ENCODE results near the gene GCKR. TPM values are rescaled to one million over a fixed set of nuclear protein-coding genes. Genes with fewer than 3 reads are reported as not detected.

GCKR gene
- total RNA-seq, 1 experiment from 2014 or later: 0.11 TPM

DNA sequence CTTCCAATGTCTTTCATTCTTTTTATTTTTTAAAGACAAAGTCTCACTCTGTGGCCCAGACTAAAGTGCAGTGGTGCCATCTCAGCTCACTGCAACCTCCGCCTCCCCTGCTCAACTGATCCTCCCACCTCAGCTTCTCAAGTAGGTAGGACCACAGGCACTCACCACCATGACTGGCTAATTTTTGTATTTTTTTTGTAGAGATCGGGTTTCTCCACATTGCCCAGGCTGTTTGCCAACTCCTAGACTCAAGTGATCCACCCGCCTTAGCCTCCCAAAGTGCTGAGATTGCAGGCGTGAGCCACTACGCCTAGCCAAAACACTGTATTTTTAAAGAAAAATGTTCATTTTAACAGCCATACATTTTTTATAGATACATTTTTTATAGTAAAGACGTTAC lies 12.7 kb downstream of the GCKR start:
- no peak overlapping the region for H3T11ph ChIP-seq (ENCODE audit: low read length)
- H3K4me2 ChIP-seq (ENCODE audit: insufficient read depth, insufficient read length, low read length): no peak overlapping the region
- no peak overlapping the region for H3K4me3 Mint-ChIP-seq
- H3K23me2 ChIP-seq (ENCODE audit: insufficient read length, low read depth, low read length, poor library complexity, severe bottlenecking): no peaks in the 10 kb centered on the region
- no peaks in the 10 kb centered on the region for H3K9me3 ChIP-seq (ENCODE audit: control insufficient read depth, low read depth, low read length)
- H3K4ac ChIP-seq (ENCODE audit: low read depth, low read length): no peak overlapping the region
- no peak overlapping the region for H3K23ac ChIP-seq (ENCODE audit: insufficient read length, low read depth, low read length)
- no peak overlapping the region for H3K14ac ChIP-seq (ENCODE audit: insufficient read depth, low read length)
- no peaks in the 10 kb centered on the region for H3K79me2 ChIP-seq (ENCODE audit: insufficient read depth, low read length)
- H3K79me1 ChIP-seq (ENCODE audit: insufficient read depth, low read depth, low read length, poor library complexity, severe bottlenecking): no peaks in the 10 kb centered on the region
- WGBS (ENCODE audit: extremely low coverage, insufficient read length, low lambda C conversion rate): no CpG with 5 or more reads among the region's 6 CpGs
- H3K27me3 Mint-ChIP-seq (ENCODE audit: low read depth): peaks cover 5% of the 10 kb centered on the region
- TF ChIP-seq, protein P1, sequence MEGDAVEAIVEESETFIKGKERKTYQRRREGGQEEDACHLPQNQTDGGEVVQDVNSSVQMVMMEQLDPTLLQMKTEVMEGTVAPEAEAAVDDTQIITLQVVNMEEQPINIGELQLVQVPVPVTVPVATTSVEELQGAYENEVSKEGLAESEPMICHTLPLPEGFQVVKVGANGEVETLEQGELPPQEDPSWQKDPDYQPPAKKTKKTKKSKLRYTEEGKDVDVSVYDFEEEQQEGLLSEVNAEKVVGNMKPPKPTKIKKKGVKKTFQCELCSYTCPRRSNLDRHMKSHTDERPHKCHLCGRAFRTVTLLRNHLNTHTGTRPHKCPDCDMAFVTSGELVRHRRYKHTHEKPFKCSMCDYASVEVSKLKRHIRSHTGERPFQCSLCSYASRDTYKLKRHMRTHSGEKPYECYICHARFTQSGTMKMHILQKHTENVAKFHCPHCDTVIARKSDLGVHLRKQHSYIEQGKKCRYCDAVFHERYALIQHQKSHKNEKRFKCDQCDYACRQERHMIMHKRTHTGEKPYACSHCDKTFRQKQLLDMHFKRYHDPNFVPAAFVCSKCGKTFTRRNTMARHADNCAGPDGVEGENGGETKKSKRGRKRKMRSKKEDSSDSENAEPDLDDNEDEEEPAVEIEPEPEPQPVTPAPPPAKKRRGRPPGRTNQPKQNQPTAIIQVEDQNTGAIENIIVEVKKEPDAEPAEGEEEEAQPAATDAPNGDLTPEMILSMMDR (conservative IDR thresholded peaks at IDR 0.05): no peak
- no peaks in the 10 kb centered on the region for H4K20me1 ChIP-seq (ENCODE audit: control insufficient read depth, insufficient read depth, insufficient read length)
- no peak for DNase-seq
- H3K4me1 Mint-ChIP-seq: no peaks in the 10 kb centered on the region
- H2BK5ac ChIP-seq (ENCODE audit: insufficient read length, low read length): no peak overlapping the region
- H2AFZ ChIP-seq (ENCODE audit: low read length): no peak overlapping the region
- no peak overlapping the region for H2BK15ac ChIP-seq (ENCODE audit: low read depth, low read length)
- no peak overlapping the region for H3K18ac ChIP-seq (ENCODE audit: insufficient read length, low read depth, low read length)
- no peak overlapping the region for H3K27ac Mint-ChIP-seq
- H4K91ac ChIP-seq (ENCODE audit: insufficient read length, low read depth, low read length): no peak overlapping the region
- no peak overlapping the region for H3K56ac ChIP-seq (ENCODE audit: insufficient read length, low read depth, low read length)
- H3K36me3 Mint-ChIP-seq (ENCODE audit: insufficient read depth in 1 of 3, low read depth in 3 of 3): no peaks in the 10 kb centered on the region
- H3K4me1 ChIP-seq (ENCODE audit: insufficient read depth, low read length): no peaks in the 10 kb centered on the region
- H2BK120ac ChIP-seq (ENCODE audit: low read depth, low read length, poor library complexity, severe bottlenecking): no peak overlapping the region
- H2AK5ac ChIP-seq (ENCODE audit: insufficient read length, low read length): no peak overlapping the region
- H3K27me3 ChIP-seq (ENCODE audit: insufficient read depth, low read length): no peaks in the 10 kb centered on the region
- H3K9ac ChIP-seq (ENCODE audit: extremely low read depth, insufficient read length, low read length): no peak overlapping the region
- H2BK20ac ChIP-seq (ENCODE audit: low read depth, low read length, poor library complexity, severe bottlenecking): no peak overlapping the region
- H4K5ac ChIP-seq (ENCODE audit: insufficient read length, low read depth, low read length): no peak overlapping the region
- no peak overlapping the region for H4K8ac ChIP-seq (replicated peaks; ENCODE audit: insufficient read length, low read depth, low read length)
- no peaks in the 10 kb centered on the region; a peak in 1 of 5 replicates for H3K9me3 Mint-ChIP-seq
- H3K27ac ChIP-seq (ENCODE audit: insufficient read length, low read depth, low read length): no peak overlapping the region
- H2BK12ac ChIP-seq (ENCODE audit: insufficient read length, low read depth, low read length): no peak overlapping the region

Measured in H9 (cell line).